Esophagus muscularis mucosa (tissue), 4 donors: ENCODE results near the gene TRIM77. TPM values are rescaled to one million over a fixed set of nuclear protein-coding genes. Genes with fewer than 3 reads are reported as not detected.
"Not testable (repeated sequence)": the region's sequence is repeated elsewhere in the genome, so short reads cannot be mapped to it uniquely, and the experiment has no call there.

ENCODE experiments used
- DNase-seq: peaks from one replicate; pipeline ENCODE4 v3.0.0-alpha.2; 2017; ENCODE audit errors: extremely low spot score
- H3K27ac ChIP-seq, 4 donors: fragments of 200-600 bp; sonication (generic); replicated peaks in 1 of 4; 1 replicate in 3 of 4; 2 replicates in 1 of 4; pipeline ENCODE4 v1.5.1; 2016 to 2019; ENCODE audit warnings: mild to moderate bottlenecking in 1 of 4
- H3K27me3 ChIP-seq, 4 donors: fragments of 200-600 bp; sonication (generic); one replicate each; pipeline versions ENCODE4 v1.5.1 to v1.6.0; 2016 to 2019
- H3K36me3 ChIP-seq, 4 donors: fragments of 200-600 bp; sonication (generic); one replicate each; pipeline ENCODE4 v1.5.1; 2016 to 2019
- H3K4me1 ChIP-seq, 4 donors: fragments of 200-600 bp; sonication (generic); one replicate each; pipeline ENCODE4 v1.5.1; 2016 to 2019
- H3K4me3 ChIP-seq, 4 donors: fragments of 200-600 bp; sonication (generic); 1 replicate in 2 of 4; 2 replicates in 2 of 4; pipeline ENCODE4 v1.5.1; 2016 to 2019; ENCODE audit warnings: mild to moderate bottlenecking in 4 of 4, moderate library complexity in 1 of 4
- H3K9me3 ChIP-seq, 4 donors: fragments of 200-600 bp; sonication (generic); 1 replicate in 3 of 4; 2 replicates in 1 of 4; pipeline ENCODE4 v1.5.1; 2016 to 2019
- EP300 ChIP-seq: sonication (generic); formaldehyde crosslinking; IDR thresholded peaks from one replicate; pipeline ENCODE4 v1.6.1; 2017; ENCODE audit warnings: antibody characterized with exemption
- POLR2A ChIP-seq: fragments of 450-650 bp; IDR thresholded peaks from one replicate; pipeline ENCODE4 v1.6.1; 2017; ENCODE audit warnings: antibody characterized with exemption, moderate library complexity, mild to moderate bottlenecking, low read depth
- POLR2AphosphoS5 ChIP-seq, 2 donors: sonication (generic); formaldehyde crosslinking; IDR thresholded peaks; one replicate each; pipeline ENCODE4 v1.6.1; 2017; ENCODE audit warnings: antibody characterized with exemption in 2 of 2
- WGBS: methylation state at CpG from one replicate; pipeline ENCODE4 v1.1.5; 2018; 5-methylcytosine and 5-hydroxymethylcytosine counted together
- intact Hi-C: fragments of 100-400 bp; cut with DNase I; formaldehyde crosslinking; loops from one replicate; pipeline ENCODE4 v1.15.1; 2023
- total RNA-seq, 4 donors: library from RNA; depleted of rRNA; stranded (reverse); fragments of >200 nt; gene quantifications; one replicate each; pipeline versions ENCODE4 v1.1.0 to v1.2.1, GENCODE V29; 2016
- TF ChIP-seq, protein P1 (sequence below), 3 experiments: fragments of 200-600 bp in 2 of 3; fragments of 450-650 bp in 1 of 3; sonication (generic) in 2 of 3; IDR thresholded peaks; one replicate each; pipeline ENCODE4 v1.5.1; 2017 to 2019; ENCODE audit warnings: antibody characterized with exemption in 3 of 3, mild to moderate bottlenecking in 2 of 3, moderate library complexity in 1 of 3

TRIM77 gene, protein sequence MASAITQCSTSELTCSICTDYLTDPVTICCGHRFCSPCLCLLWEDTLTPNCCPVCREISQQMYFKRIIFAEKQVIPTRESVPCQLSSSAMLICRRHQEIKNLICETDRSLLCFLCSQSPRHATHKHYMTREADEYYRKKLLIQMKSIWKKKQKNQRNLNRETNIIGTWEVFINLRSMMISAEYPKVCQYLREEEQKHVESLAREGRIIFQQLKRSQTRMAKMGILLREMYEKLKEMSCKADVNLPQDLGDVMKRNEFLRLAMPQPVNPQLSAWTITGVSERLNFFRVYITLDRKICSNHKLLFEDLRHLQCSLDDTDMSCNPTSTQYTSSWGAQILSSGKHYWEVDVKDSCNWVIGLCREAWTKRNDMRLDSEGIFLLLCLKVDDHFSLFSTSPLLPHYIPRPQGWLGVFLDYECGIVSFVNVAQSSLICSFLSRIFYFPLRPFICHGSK
- total RNA-seq: not detected

DNA sequence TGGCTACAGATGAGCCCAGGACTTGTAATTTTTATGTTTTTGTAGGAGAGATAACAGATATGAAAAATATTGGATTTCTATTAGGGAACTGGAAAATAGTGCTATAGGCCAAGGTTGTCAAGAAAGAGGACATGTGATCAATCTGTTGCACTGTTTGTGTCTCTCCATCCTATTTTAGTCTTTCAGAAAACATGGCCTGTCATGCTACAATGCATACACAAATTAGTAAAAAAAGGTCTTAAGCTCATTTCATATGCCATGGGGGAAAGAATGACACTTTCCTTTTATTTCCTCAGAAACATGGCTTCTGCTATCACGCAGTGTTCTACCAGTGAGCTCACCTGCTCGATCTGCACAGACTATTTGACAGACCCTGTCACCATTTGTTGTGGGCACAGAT is at the start of gene TRIM77:
Gene TRIM77 (plus strand): TSS at position 301 of the 400 bp plus-strand sequence. CDS start 0 bp downstream, at position 301.
- H3K27ac ChIP-seq, H3K27me3 ChIP-seq, H3K4me1 ChIP-seq, H3K4me3 ChIP-seq, intact Hi-C loops, H3K9me3 ChIP-seq, DNase-seq, H3K36me3 ChIP-seq: not testable (repeated sequence)
- 87% methylated on average over 2 of the region's 2 CpGs for WGBS

DNA sequence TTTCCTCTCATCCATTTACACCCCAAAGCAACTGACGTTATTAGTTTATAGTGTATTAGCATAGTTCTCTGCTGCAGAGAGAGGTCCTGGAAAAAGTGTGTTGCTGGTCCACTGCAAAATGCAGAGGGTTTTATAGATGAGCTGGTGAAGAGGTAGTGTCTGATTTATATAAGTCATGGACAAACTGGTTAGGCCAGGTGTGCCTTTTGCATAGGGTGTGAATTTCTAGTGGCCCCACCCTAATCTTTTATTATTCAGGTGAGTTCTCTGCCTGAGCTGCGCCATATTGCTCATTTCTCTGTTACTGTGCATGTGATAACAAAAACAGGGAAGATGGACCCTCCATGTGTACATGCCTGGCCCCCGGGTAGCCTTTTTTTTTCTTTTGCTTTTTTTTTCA is 43.1 kb upstream of the TRIM77 start:
- WGBS: 91% methylated on average over 3 of the region's 3 CpGs
- Histone ChIP-seq H3K27me3 (no peaks in the 10 kb centered on the region), H3K36me3 (no peaks in the 10 kb centered on the region), H3K27ac (no peak overlapping the region), H3K9me3 (no peaks in the 10 kb centered on the region), H3K4me1 (no peaks in the 10 kb centered on the region), H3K4me3 (no peak overlapping the region)
- intact Hi-C loops: no loop called here
- DNase-seq: no peak
- TF ChIP-seq EP300 (no peak), POLR2AphosphoS5 (IDR thresholded peaks at IDR 0.05) (no peak), POLR2A (no peak)
- TF ChIP-seq, protein P1, sequence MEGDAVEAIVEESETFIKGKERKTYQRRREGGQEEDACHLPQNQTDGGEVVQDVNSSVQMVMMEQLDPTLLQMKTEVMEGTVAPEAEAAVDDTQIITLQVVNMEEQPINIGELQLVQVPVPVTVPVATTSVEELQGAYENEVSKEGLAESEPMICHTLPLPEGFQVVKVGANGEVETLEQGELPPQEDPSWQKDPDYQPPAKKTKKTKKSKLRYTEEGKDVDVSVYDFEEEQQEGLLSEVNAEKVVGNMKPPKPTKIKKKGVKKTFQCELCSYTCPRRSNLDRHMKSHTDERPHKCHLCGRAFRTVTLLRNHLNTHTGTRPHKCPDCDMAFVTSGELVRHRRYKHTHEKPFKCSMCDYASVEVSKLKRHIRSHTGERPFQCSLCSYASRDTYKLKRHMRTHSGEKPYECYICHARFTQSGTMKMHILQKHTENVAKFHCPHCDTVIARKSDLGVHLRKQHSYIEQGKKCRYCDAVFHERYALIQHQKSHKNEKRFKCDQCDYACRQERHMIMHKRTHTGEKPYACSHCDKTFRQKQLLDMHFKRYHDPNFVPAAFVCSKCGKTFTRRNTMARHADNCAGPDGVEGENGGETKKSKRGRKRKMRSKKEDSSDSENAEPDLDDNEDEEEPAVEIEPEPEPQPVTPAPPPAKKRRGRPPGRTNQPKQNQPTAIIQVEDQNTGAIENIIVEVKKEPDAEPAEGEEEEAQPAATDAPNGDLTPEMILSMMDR (IDR thresholded peaks at IDR 0.05): no peak

DNA sequence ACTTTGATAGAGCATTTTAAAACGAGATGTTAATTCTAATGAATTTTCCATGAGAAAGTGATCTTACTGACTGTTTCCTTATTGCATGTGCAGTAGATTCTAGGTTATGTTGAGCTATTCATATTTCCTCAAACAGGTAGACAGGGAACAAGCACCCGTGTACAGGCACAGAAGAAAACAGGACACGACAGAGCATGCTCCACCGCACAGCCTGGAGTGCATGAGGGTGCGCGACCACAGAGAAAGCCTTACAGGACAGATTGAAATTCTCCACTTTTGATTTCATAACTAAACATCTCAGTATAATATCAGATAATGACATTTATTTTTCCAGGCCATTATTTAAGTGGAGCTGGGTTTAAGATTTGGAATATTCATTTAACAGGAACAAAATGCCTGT is 41.9 kb upstream of the TRIM77 start:
- H3K9me3 ChIP-seq, H3K36me3 ChIP-seq, H3K4me1 ChIP-seq, H3K4me3 ChIP-seq, H3K27me3 ChIP-seq, intact Hi-C loops, H3K27ac ChIP-seq, DNase-seq: not testable (repeated sequence)
- WGBS: 89% methylated on average over 6 of the region's 6 CpGs

DNA sequence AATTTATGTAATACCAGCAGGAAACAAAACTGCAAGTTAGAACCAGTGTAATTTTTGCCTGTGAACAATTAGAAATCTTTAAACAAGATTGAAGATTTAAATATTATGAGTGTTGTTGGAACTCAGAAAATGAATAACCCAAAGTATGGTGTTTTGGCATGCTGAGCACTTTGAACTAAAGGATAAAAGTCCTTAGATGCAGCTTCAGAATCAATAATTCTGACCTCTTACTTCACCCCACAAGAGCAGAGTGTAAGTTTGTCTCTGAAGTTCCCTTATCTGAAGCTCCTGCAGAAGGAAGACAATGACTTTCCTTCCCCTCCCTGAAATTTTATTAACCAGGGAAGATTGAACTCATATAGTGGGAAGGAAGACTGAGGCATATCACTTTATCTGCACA is 40.5 kb upstream of the TRIM77 start:
- H3K27me3 ChIP-seq, H3K4me1 ChIP-seq, intact Hi-C loops, DNase-seq, H3K36me3 ChIP-seq, H3K9me3 ChIP-seq, H3K4me3 ChIP-seq, H3K27ac ChIP-seq: not testable (repeated sequence)

DNA sequence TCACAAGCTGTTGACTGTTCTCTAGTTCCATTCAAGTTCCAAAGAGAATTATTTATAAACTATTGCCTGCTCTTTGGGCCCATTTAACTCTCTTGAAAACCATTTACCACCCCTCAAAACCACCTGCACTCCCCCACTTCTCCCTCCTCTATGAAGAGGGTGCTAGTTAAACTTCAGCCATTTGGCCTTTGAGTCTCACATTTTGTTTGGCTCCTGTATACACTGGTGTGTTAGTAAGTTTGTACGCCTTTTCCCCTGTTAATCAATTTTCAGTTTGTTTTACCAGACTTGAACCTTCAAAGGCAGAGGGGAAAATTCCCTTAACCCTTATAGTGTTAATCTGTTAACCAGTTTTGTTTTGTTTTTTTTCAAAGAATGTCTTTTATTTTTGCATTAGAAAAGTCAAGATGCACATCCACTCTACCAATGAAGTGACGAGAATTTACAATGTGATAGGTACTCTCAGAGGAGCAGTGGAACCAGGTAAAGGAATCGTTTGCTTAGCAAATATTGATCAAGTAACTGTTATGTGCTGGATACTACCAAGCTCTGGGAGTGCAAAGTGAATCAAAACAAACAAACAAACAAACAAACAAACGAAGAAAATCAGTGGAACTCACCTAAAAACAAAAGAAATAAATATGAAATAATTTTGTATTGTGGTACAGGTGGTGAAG is 40.0 kb upstream of the TRIM77 start:
- H3K27me3 ChIP-seq, H3K4me3 ChIP-seq, H3K4me1 ChIP-seq, H3K9me3 ChIP-seq, H3K36me3 ChIP-seq, H3K27ac ChIP-seq, intact Hi-C loops, DNase-seq: not testable (repeated sequence)
- WGBS: 72% methylated on average over 4 of the region's 4 CpGs

DNA sequence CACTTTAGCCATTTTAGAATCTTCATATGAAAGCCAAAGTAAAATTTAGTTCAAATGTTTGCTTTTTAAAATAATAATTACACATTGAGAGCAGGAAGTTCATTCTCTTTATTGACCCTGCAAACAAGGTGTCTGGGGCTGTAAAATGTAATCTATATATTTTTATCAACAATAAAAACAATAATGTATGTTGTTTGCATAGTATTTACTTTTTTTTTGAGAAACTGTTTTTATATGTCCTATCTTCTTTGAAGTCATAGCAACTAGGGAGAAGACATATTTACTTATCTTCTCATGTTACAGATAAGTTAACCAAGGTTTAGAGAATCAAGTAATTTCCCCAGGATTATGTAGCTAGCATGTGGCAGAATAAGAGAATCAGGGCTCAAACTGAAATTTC is 37.6 kb upstream of the TRIM77 start:
- H3K27me3 ChIP-seq, intact Hi-C loops, H3K36me3 ChIP-seq, H3K4me1 ChIP-seq, DNase-seq, H3K27ac ChIP-seq, H3K9me3 ChIP-seq, H3K4me3 ChIP-seq: not testable (repeated sequence)

DNA sequence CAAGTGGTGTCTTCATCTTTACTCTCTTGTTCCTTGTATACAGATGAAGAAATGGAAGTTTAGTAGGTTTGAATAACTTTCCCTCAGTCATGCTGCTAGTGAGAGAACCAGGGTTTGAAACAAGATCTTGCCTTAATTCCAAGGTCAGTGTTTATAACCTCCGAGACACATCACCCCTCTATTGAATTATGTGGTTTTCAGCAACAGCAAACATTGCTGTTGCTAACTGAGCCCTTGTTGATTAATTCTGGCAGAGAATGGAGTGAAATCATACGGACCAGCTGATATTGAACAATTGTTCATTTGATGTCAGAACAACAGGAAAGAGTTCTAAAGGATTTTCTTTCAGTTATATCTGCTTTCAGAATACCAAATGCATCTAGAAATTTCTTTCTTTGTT is 36.7 kb upstream of the TRIM77 start:
- DNase-seq, H3K27me3 ChIP-seq, intact Hi-C loops, H3K36me3 ChIP-seq, H3K4me1 ChIP-seq, H3K4me3 ChIP-seq, H3K27ac ChIP-seq, H3K9me3 ChIP-seq: not testable (repeated sequence)
- WGBS: 46% methylated on average over 2 of the region's 2 CpGs

DNA sequence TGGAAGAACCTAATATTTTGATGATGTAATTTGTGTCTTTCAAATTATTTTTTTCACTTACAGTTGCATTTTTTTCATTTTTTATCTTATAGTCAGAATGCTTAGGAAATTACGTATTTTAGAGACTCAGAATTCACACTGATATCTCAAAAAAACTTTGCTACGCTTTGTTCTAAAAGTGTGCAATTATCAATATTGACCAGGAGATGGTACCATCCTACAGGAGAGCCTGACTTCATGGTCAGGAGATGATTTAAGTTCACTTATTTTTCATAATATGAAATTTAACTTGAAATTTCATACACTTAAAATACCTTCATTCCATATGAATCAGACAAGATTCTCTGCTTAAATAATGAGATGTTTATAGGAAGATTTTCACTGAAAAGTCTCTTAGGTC is 34.7 kb upstream of the TRIM77 start:
- H3K27me3 ChIP-seq: peaks cover 0 to 15% (median 0%) of the 10 kb centered on the region in 4 donors
- TF ChIP-seq, protein P1 (IDR thresholded peaks at IDR 0.05): peak in 1 of 3 experiments; percentile 5
- H3K36me3 ChIP-seq, DNase-seq, H3K4me3 ChIP-seq, H3K4me1 ChIP-seq, H3K27ac ChIP-seq, intact Hi-C loops, H3K9me3 ChIP-seq: not testable (repeated sequence)
- WGBS: 49% methylated on average over 2 of the region's 2 CpGs

DNA sequence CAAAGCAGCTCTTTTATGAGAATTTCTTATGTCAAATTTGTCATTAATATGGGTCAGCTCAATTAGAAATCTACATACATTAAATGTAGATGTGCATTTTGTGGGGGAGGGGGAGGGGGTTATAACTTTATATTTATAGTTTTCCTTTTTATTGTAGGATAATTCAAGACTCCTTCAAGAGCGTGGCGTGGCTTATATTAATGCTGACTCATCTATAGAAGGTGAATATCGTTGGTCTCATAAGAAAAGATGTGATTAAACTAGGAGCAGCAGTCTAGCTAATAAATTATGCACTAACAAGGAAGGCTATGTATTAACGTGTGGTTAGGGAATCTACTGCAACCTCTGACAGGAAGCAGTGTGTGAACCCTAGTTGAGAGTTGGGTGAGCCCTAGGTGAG is 34.2 kb upstream of the TRIM77 start:
- H3K36me3 ChIP-seq, H3K4me3 ChIP-seq, H3K27ac ChIP-seq, H3K4me1 ChIP-seq, intact Hi-C loops, H3K9me3 ChIP-seq, DNase-seq: not testable (repeated sequence)
- H3K27me3 ChIP-seq: peaks cover 0 to 15% (median 0%) of the 10 kb centered on the region in 4 donors
- WGBS: 47% methylated on average over 4 of the region's 4 CpGs

DNA sequence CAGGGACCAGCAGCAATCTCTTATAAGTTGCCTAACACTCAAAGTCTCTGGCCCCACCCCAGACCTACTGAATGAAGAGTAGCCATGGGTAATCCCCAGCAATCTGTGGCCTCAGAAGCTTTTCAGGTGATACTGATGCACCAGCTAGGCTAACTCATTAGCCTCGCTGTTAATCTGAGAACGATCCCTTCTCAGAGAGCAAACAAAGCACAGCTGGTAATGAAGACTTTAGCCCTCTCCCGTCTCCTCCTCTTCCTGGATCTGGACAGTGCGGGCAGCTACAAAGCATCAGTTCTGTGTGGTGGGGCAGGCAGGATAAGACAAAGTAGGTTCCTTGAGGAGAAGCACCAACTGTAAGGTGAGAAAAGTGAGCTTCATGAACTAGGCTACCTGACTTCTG is 3.0 kb upstream of the TRIM77 start:
- H3K27ac ChIP-seq, H3K36me3 ChIP-seq, H3K4me3 ChIP-seq, intact Hi-C loops, H3K9me3 ChIP-seq, H3K27me3 ChIP-seq, DNase-seq, H3K4me1 ChIP-seq: not testable (repeated sequence)
- WGBS: 73% methylated on average over 3 of the region's 4 CpGs
